GM13977 (cell line): ENCODE data around the gene INO80D.
"Not testable (repeated sequence)": the region's sequence is repeated elsewhere in the genome, so short reads cannot be mapped to it uniquely, and the experiment has no call there.

Experiments used
- DNase-seq: peaks from one replicate; pipeline ENCODE4 v3.0.0; 2012; ENCODE audit warnings: low spot score
- CTCF ChIP-seq: IDR thresholded peaks from 2 replicates; pipeline ENCODE4 v1.5.1; 2012; ENCODE audit warnings: mild to moderate bottlenecking, control low read depth; ENCODE audit not compliant: insufficient read depth; ENCODE audit errors: extremely low read depth, missing control alignments
- in situ Hi-C: fragments of 300-500 bp; cut with MboI; formaldehyde crosslinking; loops from one replicate; pipeline ENCODE4 v1.12.0; 2022; ENCODE audit warnings: low sequenced_read_pairs, low pct_unique_long_range_greater_than_20kb, mixed read lengths, inconsistent platforms; ENCODE audit not compliant: unreplicated experiment

The INO80D gene

GRCh38 chr2:206031162-206031784 is 54.7 kb downstream of the INO80D start:
- in situ Hi-C loops: no loop called here
- TF ChIP-seq CTCF: no peak
- DNase-seq: no peak

- no peak for TF ChIP-seq CTCF
- no peak for DNase-seq
- in situ Hi-C loops: no loop called here
These were observed 57.9 kb downstream of the INO80D start for GRCh38 chr2:206028101-206028500.

GRCh38 chr2:206023183-206023582 is 62.8 kb downstream of the INO80D start:
- DNase-seq: no peak
- no peak for TF ChIP-seq CTCF
- in situ Hi-C loops: no loop called here

- DNase-seq: no peak
- no peak for TF ChIP-seq CTCF
- in situ Hi-C loops: no loop called here
These were observed 65.8 kb downstream of the INO80D start for GRCh38 chr2:206020171-206020570.

GRCh38 chr2:206015746-206016145 is 70.2 kb downstream of the INO80D start:
- DNase-seq, in situ Hi-C loops: not testable (repeated sequence)

GRCh38 chr2:206011795-206012194 is 74.2 kb downstream of the INO80D start:
- DNase-seq: no peak
- TF ChIP-seq CTCF: no peak
- in situ Hi-C loops: no loop called here

- no peak for TF ChIP-seq CTCF
- no peak for DNase-seq
- in situ Hi-C loops: no loop called here
These were observed 74.9 kb downstream of the INO80D start for GRCh38 chr2:206011018-206011614.
